RWPE2 (cell line): ENCODE data around the gene E2F4.
A peak's percentile ranks its signal among the peaks of the same experiment; 100 is the strongest.

Experiments
- ATAC-seq: fragments of 200-7000 bp; cut with Tn5 transposase; 3 replicates; pipeline ENCODE4 v1.9.1; 2021; ENCODE audit warnings: low read depth
- DNase-seq: peaks from one replicate; pipeline ENCODE4 v3.0.0-alpha.2; 2020; ENCODE audit warnings: low spot score
- H3K27ac ChIP-seq: fragments of 450-650 bp; 2 replicates; pipeline ENCODE4 v1.5.1; 2017; ENCODE audit warnings: mild to moderate bottlenecking; ENCODE audit not compliant: poor library complexity, severe bottlenecking
- H3K27me3 ChIP-seq: fragments of 250-450 bp; sonication (Bioruptor Pico); 2 replicates; pipeline ENCODE4 v1.5.1; 2021; ENCODE audit warnings: mild to moderate bottlenecking, moderate library complexity; ENCODE audit not compliant: insufficient read depth, poor library complexity, severe bottlenecking
- H3K36me3 ChIP-seq: fragments of 250-450 bp; sonication (Bioruptor Pico); 2 replicates; pipeline ENCODE4 v1.5.1; 2020; ENCODE audit warnings: low read depth, mild to moderate bottlenecking, moderate library complexity
- H3K4me1 ChIP-seq: fragments of 250-450 bp; sonication (Bioruptor Pico); 2 replicates; pipeline ENCODE4 v1.5.1; 2021; ENCODE audit warnings: mild to moderate bottlenecking, moderate library complexity; ENCODE audit not compliant: insufficient read depth, poor library complexity, severe bottlenecking
- H3K4me3 ChIP-seq: fragments of 250-450 bp; sonication (Bioruptor Pico); 2 replicates; pipeline ENCODE4 v1.5.1; 2021; ENCODE audit warnings: mild to moderate bottlenecking, moderate library complexity; ENCODE audit not compliant: severe bottlenecking
- H3K9me3 ChIP-seq: fragments of 250-450 bp; sonication (Bioruptor Pico); 2 replicates; pipeline ENCODE4 v1.5.1; 2021; ENCODE audit warnings: mild to moderate bottlenecking, moderate library complexity; ENCODE audit not compliant: severe bottlenecking
- TF ChIP-seq, protein P1 (sequence below): fragments of 450-650 bp; IDR thresholded peaks from one replicate; pipeline ENCODE4 v1.5.1; 2017; ENCODE audit warnings: mild to moderate bottlenecking, moderate library complexity; ENCODE audit not compliant: poor library complexity, severe bottlenecking

E2F4 gene

DNA sequence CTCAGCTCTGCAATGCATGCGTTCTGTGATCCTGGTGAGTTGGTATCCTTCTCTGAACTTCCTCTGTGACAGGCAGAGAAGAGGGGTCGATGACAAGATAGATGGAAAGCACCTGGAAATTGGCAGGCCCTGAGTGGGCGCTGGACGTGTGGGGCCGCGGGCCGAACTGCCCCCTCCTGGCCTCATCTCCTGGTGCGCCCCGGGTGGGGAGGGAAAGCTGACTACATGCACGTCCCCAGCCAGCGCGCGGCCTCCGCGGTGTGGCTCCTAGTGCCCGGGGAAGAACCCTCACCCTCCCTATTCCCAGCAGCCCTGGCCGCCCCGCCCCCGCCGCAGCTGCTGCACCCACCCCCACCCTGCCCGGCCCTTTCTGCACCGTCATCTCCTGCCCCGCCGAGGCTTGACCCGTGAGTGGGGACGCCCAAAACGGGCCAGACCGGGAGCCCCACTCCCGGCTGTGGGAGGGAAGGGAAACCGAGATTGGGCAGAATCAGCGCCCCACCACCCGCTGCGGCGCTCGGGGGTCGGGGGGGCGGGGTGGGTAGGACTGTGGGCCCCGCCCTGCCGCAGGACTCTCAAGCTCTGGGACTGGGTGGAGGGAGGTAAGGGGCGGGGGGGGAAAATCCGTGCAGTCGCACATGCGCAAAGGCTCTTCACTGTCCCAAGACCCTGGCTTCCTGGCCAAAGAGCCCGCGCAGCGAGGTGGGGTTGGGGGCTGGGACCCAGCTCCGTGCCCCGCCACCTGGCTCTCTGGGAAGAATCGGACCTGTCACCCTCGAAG is 21.6 kb upstream of the E2F4 start, which contains the start of gene NOL3:
Gene NOL3 (plus strand): TSS at position 371 of the 781 bp plus-strand sequence.
- peak within 1 kb of the TSS; percentile 39 for H3K4me3 ChIP-seq
- no peaks in the 10 kb centered on the region for H3K9me3 ChIP-seq
- TF ChIP-seq, protein P1, sequence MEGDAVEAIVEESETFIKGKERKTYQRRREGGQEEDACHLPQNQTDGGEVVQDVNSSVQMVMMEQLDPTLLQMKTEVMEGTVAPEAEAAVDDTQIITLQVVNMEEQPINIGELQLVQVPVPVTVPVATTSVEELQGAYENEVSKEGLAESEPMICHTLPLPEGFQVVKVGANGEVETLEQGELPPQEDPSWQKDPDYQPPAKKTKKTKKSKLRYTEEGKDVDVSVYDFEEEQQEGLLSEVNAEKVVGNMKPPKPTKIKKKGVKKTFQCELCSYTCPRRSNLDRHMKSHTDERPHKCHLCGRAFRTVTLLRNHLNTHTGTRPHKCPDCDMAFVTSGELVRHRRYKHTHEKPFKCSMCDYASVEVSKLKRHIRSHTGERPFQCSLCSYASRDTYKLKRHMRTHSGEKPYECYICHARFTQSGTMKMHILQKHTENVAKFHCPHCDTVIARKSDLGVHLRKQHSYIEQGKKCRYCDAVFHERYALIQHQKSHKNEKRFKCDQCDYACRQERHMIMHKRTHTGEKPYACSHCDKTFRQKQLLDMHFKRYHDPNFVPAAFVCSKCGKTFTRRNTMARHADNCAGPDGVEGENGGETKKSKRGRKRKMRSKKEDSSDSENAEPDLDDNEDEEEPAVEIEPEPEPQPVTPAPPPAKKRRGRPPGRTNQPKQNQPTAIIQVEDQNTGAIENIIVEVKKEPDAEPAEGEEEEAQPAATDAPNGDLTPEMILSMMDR: peak; percentile 13
- H3K36me3 ChIP-seq: peaks cover 5% of the 10 kb centered on the region
- no peaks in the 10 kb centered on the region for H3K27me3 ChIP-seq
- peak within 1 kb of the TSS; percentile 73 for H3K27ac ChIP-seq
- DNase-seq: no peak
- H3K4me1 ChIP-seq: peaks cover 21% of the 10 kb centered on the region
- peak; percentile 47 for ATAC-seq

DNA sequence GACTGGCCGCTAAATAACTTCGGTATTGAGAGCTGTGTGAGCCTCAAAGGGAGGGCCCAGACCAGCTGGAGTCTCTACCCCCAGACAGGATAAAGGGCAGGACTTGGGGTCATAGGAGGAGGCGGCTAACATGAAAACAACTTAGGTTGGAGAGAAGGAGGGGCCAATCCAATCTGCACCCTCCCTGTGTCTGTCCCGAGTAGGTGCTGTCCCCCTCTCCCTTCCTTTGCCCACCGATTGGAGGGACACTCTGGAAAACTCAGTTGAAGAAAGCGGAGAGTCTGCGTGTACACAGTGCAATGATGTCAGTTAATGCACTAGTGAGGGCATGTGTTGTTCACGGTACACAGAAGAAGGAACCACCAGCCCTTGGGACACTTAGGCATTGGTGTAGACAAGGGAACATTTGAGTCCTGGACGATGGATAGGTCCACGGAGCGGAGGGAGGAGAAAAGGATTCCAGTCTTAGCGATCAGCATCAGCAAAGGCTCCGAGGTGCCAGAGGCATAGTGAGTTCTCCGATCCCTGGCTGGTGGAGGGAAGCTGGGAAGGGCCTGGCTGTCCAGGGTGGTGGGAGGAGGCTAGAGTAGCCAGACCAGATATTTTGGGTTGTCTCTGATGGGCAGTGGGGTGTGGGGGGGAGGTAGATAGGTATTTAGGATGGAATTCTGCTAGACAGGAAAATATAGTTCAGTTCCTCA is 20.9 kb upstream of the E2F4 start:
- DNase-seq: no peak
- Histone ChIP-seq H3K36me3 (peaks cover 9% of the 10 kb centered on the region), H3K27me3 (no peaks in the 10 kb centered on the region), H3K4me3 (peak overlapping the region; percentile 39), H3K27ac (peak overlapping the region; percentile 73), H3K4me1 (peaks cover 21% of the 10 kb centered on the region), H3K9me3 (no peaks in the 10 kb centered on the region)
- TF ChIP-seq, protein P1: no peak
- peak; percentile 2 for ATAC-seq

DNA sequence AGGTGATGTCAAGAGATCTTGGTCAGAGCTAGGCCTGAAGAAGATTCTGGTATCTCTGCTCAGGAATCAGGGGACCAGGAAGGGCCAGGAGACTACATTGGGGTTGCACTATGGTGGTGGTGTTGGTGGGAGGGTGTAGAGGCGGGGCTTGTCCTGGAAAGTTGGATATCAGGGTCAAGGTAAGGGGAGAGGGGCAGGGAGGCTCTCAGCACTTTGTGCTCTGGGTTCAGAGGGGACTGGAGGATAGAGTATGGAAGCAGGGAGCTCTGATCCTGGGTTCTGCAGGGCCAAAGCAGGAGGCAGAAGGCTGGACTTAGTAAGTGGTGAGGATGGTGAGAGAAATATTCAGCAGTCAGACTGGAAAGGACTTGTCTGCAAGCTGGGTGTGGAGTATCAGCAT is 18.6 kb upstream of the E2F4 start:
- no peak for ATAC-seq
- Histone ChIP-seq H3K4me1 (peaks cover 21% of the 10 kb centered on the region), H3K27ac (peak overlapping the region; percentile 80), H3K36me3 (peaks cover 9% of the 10 kb centered on the region), H3K4me3 (peak overlapping the region; percentile 31), H3K27me3 (no peaks in the 10 kb centered on the region), H3K9me3 (no peaks in the 10 kb centered on the region)
- TF ChIP-seq, protein P1: no peak
- no peak for DNase-seq

DNA sequence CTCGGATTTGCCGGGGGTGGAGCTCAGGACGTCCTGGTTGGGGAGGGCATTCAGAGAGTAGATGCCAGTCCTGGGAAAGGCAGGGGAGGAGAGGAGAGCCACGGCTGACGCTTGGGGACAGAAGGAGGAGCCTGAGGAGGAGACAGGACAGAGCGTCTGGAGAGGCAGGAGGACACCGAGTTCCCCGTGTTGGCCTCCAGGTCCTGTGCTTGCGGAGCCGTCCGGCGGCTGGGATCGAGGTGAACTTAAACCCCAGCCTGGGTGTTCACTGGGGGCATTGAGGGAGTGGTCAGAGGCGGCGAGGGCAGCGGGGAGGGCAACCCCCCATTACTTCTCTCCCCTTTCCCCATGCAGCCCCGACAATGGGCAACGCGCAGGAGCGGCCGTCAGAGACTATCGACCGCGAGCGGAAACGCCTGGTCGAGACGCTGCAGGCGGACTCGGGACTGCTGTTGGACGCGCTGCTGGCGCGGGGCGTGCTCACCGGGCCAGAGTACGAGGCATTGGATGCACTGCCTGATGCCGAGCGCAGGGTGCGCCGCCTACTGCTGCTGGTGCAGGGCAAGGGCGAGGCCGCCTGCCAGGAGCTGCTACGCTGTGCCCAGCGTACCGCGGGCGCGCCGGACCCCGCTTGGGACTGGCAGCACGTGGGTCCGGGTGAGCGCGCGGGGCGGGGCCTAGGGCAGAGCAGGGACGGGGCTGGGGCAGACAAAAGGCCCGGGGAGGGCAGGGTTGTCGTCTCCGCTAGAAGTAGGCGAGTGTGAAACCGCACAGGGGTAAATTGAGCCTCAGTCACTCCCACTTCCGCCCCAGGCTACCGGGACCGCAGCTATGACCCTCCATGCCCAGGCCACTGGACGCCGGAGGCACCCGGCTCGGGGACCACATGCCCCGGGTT is 17.9 kb upstream of the E2F4 start:
- TF ChIP-seq, protein P1: peak; percentile 20
- H3K27me3 ChIP-seq: no peaks in the 10 kb centered on the region
- peak; percentile 72 for ATAC-seq
- no peaks in the 10 kb centered on the region for H3K9me3 ChIP-seq
- peaks cover 9% of the 10 kb centered on the region for H3K36me3 ChIP-seq
- peak; percentile 95 for DNase-seq
- H3K4me1 ChIP-seq: peaks cover 21% of the 10 kb centered on the region
- peak overlapping the region; percentile 31 for H3K4me3 ChIP-seq
- H3K27ac ChIP-seq: peak overlapping the region; percentile 80
